OCI-LY7 (cell line): ENCODE results near the gene LAMC1.

Source experiments
- CTCF ChIP-seq: fragments of 200-600 bp; sonication (generic); conservative IDR thresholded peaks from 2 replicates; pipeline ENCODE4 v1.5.1; 2014; ENCODE audit warnings: mild to moderate bottlenecking, antibody characterized with exemption, low read length, moderate library complexity, mixed read lengths
- EZH2phosphoT487 ChIP-seq: fragments of 200-600 bp; sonication (generic); IDR thresholded peaks from 2 replicates; pipeline ENCODE4 v1.6.1; 2018; ENCODE audit warnings: low read depth, borderline replicate concordance, mild to moderate bottlenecking, mixed run types, antibody characterized with exemption, low read length, moderate library complexity, mixed read lengths

- TF ChIP-seq CTCF = no peak
- no peak for TF ChIP-seq EZH2phosphoT487
These were observed 9.1 kb downstream of the LAMC1 start for GRCh38 chr1:183032122-183032921.
